Muscle layer of colon (tissue), 2 donors: ENCODE data around the gene TPM4.

Experiments used
- H3K27ac ChIP-seq: one replicate; pipeline ENCODE4 v1.7.0; 2013; ENCODE audit warnings: low read depth, mild to moderate bottlenecking, low read length, moderate library complexity
- H3K27me3 ChIP-seq, 2 donors: one replicate each; pipeline ENCODE4 v1.7.0; 2013; ENCODE audit warnings: low read length in 2 of 2, mild to moderate bottlenecking in 2 of 2; ENCODE audit not compliant: insufficient read depth in 2 of 2, control insufficient read depth in 1 of 2
- H3K36me3 ChIP-seq: one replicate; pipeline ENCODE4 v1.7.0; 2013; ENCODE audit warnings: mild to moderate bottlenecking, low read length; ENCODE audit not compliant: insufficient read depth
- H3K4me1 ChIP-seq: one replicate; pipeline ENCODE4 v1.7.0; 2013; ENCODE audit warnings: mild to moderate bottlenecking, low read length; ENCODE audit not compliant: insufficient read depth
- H3K4me3 ChIP-seq, 2 donors: one replicate each; pipeline ENCODE4 v1.7.0; 2013; ENCODE audit warnings: low read length in 2 of 2, low read depth in 1 of 2, mild to moderate bottlenecking in 1 of 2, moderate library complexity in 1 of 2
- H3K9ac ChIP-seq: one replicate; pipeline ENCODE4 v1.7.0; 2013; ENCODE audit warnings: low read length
- H3K9me3 ChIP-seq: one replicate; pipeline ENCODE4 v1.7.0; 2013; ENCODE audit warnings: mild to moderate bottlenecking, low read length
- donor health status: abdominal sarcoma.
- donor health status: Adenocarcinoma of cecum.

Gene TPM4

DNA sequence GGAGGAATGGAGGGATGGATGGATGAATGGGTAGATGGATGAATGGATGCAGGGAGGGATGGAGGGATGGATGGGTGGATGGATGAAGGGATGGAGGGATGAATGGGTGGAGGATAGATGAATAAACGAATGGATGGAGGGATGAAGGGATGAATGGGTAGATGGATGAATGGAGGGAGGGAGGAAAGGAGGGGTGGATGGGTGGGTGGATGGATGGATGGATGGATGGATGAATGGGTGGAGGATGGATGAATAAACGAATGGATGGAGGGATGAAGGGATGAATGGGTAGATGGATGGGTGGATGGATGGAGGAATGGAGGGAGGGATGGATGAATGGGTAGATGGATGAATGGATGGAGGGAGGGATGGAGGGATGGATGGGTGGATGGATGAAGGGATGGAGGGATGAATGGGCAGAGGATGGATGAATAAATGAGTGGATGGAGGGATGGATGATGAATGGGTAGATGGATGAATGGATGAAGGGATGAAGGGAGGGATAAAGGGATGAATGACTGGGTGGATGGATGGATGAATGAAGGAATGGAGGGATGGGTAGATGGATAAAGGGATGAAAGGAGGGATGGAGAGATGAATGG lies 33.0 kb upstream of the TPM4 start:
- no peaks in the 10 kb centered on the region for H3K36me3 ChIP-seq
- peaks cover 15% of the 10 kb centered on the region for H3K4me1 ChIP-seq
- H3K27ac ChIP-seq = no peak overlapping the region
- H3K9me3 ChIP-seq = no peaks in the 10 kb centered on the region
- H3K9ac ChIP-seq = no peak overlapping the region
- H3K4me3 ChIP-seq = no peak overlapping the region
- no peaks in the 10 kb centered on the region for H3K27me3 ChIP-seq

DNA sequence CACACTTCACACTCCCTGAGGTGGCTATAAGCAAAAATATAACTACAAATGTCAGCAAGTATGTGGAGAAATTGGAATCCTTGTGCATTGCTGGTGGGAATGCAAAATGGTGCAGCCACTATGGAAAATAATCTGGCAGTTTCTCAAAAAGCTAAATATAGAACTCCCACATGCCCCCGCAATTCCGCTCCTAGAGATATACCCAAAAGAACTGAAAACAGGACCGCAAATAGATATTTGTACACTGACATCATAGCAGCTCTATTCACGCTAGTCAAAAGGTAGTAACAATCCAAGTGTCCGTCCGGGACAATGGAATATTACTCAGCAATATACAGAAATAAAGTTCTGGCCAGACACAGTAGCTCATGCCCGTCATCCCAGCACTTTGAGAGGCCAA lies 31.5 kb upstream of the TPM4 start:
- Histone ChIP-seq H3K36me3 (no peaks in the 10 kb centered on the region), H3K9me3 (no peaks in the 10 kb centered on the region), H3K9ac (no peak overlapping the region), H3K4me1 (peaks cover 15% of the 10 kb centered on the region), H3K4me3 (no peak overlapping the region), H3K27me3 (no peaks in the 10 kb centered on the region), H3K27ac (no peak overlapping the region)

DNA sequence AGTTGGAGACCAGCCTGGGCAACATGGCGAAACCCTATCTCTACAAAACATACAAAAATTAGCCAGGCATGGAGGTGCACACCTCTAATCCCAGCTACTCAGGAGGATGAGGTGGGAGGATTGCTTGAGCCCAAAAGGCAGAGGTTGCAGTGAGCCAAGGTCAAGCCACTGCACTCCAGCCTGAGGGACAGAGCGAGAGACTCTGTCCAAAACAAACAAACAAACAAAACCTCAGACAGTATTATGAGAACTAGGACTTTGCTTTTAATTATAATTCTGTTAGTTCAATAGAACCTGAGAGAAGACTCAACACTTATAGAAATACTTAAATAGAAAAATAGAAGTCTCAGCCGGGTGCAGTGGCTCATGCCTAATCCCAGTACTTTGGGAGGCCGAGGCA lies 31.1 kb upstream of the TPM4 start:
- no peak overlapping the region for H3K4me3 ChIP-seq
- no peaks in the 10 kb centered on the region for H3K36me3 ChIP-seq
- no peak overlapping the region for H3K9ac ChIP-seq
- peaks cover 15% of the 10 kb centered on the region for H3K4me1 ChIP-seq
- no peaks in the 10 kb centered on the region for H3K27me3 ChIP-seq
- H3K9me3 ChIP-seq = no peaks in the 10 kb centered on the region
- H3K27ac ChIP-seq = no peak overlapping the region

DNA sequence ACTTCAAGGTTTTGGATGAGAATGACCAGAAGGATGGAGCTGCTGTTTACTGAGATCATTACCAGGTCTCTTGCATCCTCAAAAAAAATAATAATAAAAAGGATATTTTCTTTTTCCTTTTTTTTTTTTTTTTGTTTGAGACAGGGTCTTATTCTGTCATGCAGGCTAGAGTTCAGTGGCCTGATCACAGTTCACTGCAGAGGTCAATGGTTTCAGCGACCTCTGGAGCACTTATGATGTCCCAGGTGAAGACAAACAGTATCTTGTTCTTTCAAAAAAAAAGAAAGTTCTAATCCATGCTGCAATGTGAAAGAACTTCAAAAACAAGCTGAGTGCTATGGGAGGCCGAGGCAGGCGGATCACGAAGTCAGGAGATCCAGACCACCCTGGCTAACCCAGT lies 30.4 kb upstream of the TPM4 start:
- no peak overlapping the region for H3K27ac ChIP-seq
- no peak overlapping the region for H3K9ac ChIP-seq
- no peaks in the 10 kb centered on the region for H3K27me3 ChIP-seq
- peaks cover 9% of the 10 kb centered on the region for H3K4me1 ChIP-seq
- no peak overlapping the region for H3K4me3 ChIP-seq
- H3K9me3 ChIP-seq = no peaks in the 10 kb centered on the region
- H3K36me3 ChIP-seq = no peaks in the 10 kb centered on the region

DNA sequence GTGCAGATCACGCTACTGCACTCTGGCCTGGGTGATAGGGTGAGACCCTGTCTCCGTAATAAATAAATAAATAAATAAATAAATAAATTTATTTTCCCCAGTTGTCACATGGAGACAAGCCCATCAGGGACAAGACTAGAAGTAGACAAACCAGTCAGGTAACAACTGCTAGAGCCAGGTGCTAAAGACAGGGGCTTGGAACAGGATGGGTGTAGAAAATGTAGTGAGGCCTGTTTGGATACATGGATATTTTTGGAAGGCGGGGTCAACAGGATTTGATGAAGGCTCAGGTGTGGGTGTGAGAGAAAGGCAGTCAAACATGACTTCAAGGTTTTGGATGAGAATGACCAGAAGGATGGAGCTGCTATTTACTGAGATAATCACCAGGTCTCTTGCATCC lies 27.7 kb upstream of the TPM4 start:
- no peaks in the 10 kb centered on the region for H3K9me3 ChIP-seq
- H3K27me3 ChIP-seq = no peaks in the 10 kb centered on the region
- H3K36me3 ChIP-seq = no peaks in the 10 kb centered on the region
- H3K4me1 ChIP-seq = no peaks in the 10 kb centered on the region
- no peak overlapping the region for H3K4me3 ChIP-seq
- H3K9ac ChIP-seq = no peak overlapping the region
- H3K27ac ChIP-seq = no peak overlapping the region

DNA sequence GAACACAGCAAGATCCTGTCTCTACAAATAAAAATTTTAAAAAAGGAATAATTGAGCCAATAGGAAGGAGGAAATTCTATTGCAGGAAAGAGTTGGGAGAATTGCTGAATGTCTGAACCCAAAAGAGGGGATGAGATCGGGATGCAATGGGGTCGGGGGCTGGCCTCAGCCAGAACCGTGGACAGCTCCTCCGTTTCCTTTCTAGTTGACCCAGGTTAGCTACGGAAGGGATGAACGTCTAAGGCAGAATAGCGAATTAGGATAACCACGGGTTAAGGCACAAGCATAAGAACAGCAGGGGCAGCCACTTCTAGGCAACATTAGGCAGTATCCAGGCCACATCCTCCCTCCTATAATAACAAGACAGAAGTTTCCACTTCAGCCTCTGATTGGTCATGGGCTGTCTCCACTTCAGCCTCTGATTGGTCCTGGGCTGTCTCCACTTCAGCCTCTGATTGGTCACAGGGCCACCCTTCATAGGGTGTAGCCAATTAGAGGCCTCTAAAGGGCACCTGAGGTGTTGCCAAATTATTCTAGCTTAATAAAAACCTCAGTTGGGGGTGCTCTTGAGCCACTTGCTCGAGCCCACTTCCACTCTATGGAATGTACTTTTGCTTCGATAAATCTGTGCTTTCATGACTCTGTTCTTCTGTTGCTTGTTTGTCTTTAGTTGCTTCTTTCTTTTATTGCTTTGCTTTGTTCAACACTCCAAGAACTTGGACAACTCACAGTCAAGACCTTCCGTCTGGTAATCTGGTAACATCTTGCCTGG lies 24.9 kb upstream of the TPM4 start:
- Histone ChIP-seq H3K9ac (no peak overlapping the region), H3K36me3 (no peaks in the 10 kb centered on the region), H3K4me1 (no peaks in the 10 kb centered on the region), H3K4me3 (no peak overlapping the region), H3K27me3 (no peaks in the 10 kb centered on the region), H3K27ac (no peak overlapping the region), H3K9me3 (no peaks in the 10 kb centered on the region)

DNA sequence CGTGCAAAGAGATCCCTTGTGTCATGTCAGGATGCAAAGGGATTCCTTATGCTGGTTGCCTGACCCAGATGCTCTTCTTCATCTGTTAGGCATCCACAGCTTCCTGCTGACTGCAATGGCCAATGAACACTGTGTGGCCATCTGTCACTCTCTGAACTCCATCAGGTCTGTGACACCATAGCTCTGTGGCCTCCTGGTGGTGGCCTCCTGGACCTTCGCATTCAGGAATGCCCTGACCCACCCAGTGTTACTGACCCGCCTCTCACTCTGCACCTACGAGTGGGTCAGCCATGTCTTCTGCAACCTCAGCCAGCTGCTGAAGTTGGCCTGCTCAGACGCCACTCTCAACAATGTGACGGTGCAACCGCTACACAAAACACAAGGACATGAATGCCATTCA lies 23.9 kb upstream of the TPM4 start:
- Histone ChIP-seq H3K4me1 (no peaks in the 10 kb centered on the region), H3K27me3 (no peaks in the 10 kb centered on the region), H3K27ac (no peak overlapping the region)

DNA sequence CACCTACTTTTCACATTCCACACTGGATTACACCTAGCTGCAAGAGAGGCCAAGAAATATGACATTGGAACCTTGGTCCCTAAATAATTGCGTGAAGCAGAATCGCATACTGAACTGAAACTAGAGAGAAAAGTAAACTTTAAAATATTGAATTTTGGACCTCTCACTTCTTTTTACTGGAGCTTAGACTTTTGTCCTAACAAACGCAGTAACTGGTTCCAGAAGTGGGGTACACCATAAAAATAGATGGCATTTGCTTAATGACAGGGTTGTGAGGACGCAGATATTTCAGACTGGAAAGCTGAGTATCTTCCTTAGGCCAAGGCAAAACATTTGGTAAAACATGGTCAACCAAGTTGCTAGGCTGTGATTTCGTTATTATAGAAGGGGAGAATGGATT lies 19.2 kb upstream of the TPM4 start:
- no peaks in the 10 kb centered on the region for H3K9me3 ChIP-seq

More for the DNA sequence above, 23.9 kb upstream of the TPM4 start:
- H3K9ac ChIP-seq = no peak overlapping the region
- no peaks in the 10 kb centered on the region for H3K36me3 ChIP-seq
- H3K4me3 ChIP-seq = no peak overlapping the region
- no peaks in the 10 kb centered on the region for H3K9me3 ChIP-seq

DNA sequence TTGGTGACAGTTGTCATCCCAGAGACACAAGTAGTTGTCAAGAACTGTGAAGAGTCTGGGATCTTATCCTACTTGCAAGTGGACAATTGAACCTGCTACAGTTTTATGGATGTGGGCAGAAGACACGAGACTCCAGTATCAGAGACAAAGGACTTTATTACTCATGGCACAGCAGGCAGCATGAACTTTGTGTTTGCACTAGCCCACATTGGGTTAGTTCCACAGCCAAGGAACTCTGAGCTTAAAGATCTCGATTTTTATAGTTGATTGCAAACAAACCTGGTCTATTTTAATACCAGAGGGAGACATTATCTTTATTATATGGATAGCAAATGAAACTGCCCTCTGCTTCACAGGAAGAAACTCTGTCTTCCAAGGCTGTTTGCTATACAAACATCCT lies 16.0 kb upstream of the TPM4 start:
- Histone ChIP-seq H3K36me3 (no peaks in the 10 kb centered on the region), H3K9me3 (no peaks in the 10 kb centered on the region), H3K4me3 (no peak overlapping the region), H3K27ac (no peak overlapping the region), H3K4me1 (no peaks in the 10 kb centered on the region), H3K9ac (no peak overlapping the region), H3K27me3 (no peaks in the 10 kb centered on the region)

More for the DNA sequence above, 19.2 kb upstream of the TPM4 start:
- no peaks in the 10 kb centered on the region for H3K36me3 ChIP-seq
- H3K27ac ChIP-seq = no peak overlapping the region
- H3K9ac ChIP-seq = no peak overlapping the region
- H3K4me1 ChIP-seq = no peaks in the 10 kb centered on the region
- no peak overlapping the region for H3K4me3 ChIP-seq
- H3K27me3 ChIP-seq = no peaks in the 10 kb centered on the region

DNA sequence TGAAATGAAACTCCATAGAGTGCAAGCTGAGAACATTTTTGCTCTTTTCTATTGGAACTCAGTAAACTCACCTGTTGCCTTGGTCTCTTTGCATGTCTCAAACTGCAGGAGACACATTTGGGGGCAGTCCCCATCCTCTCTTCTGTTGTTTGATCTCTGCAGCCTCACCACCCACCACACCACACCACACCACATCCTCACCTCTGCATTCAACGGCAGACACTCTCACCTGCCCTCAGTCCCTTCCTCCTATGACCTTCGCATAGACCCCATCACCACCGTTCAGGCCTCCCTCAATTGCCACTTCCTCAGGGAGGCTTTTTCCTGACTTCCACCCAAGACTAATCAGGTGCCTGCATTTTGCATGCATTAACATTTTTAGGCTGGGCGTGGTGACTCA lies 14.4 kb upstream of the TPM4 start:
- Histone ChIP-seq H3K27ac (no peak overlapping the region), H3K9ac (no peak overlapping the region), H3K4me3 (no peak overlapping the region), H3K4me1 (peaks cover 7% of the 10 kb centered on the region), H3K9me3 (no peaks in the 10 kb centered on the region), H3K27me3 (no peaks in the 10 kb centered on the region), H3K36me3 (no peaks in the 10 kb centered on the region)

DNA sequence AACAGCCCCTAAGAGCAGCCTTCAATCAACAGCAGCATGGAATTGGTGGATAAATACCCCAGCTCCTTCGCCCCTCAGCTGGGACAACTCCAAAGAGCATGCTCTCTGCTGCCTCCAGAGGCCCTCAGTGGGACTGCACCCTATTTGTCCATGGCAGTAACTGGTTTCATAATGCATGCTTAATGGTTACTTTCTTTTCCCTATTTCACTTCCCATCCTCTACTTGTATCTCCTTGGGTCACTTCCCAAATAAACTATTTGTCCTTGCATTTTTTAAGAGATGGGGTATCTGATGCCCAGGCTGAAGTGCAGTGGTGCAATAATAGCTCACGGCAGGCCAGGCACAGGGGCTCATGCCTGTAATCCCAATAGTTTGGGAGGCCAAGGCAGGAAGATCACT lies 13.5 kb upstream of the TPM4 start:
- Histone ChIP-seq H3K36me3 (no peaks in the 10 kb centered on the region), H3K4me1 (peaks cover 10% of the 10 kb centered on the region), H3K27ac (no peak overlapping the region), H3K9me3 (no peaks in the 10 kb centered on the region), H3K27me3 (no peaks in the 10 kb centered on the region), H3K4me3 (no peak overlapping the region), H3K9ac (no peak overlapping the region)
